Astrocyte (in vitro differentiated cells and primary cell): ENCODE results near the gene SURF4. TPM values are rescaled to one million over a fixed set of nuclear protein-coding genes. Genes with fewer than 3 reads are reported as not detected.

Experiments
- DNase-seq: peaks from one replicate; pipeline ENCODE4 v3.0.0-alpha.2; 2010; ENCODE audit warnings: low read depth
- FAIRE-seq: peaks from 2 replicates; lab custom pipeline; 2011; peaks lifted over from hg19 to GRCh38; lab: Jason Lieb, UNC
- H2AFZ ChIP-seq: 2 replicates; pipeline ENCODE4 v1.6.0; 2012; ENCODE audit warnings: low read depth, low read length, inconsistent platforms
- H3K27ac ChIP-seq: 2 replicates; pipeline ENCODE4 v1.5.1; 2011; ENCODE audit warnings: low read depth, low read length, inconsistent platforms
- H3K27me3 ChIP-seq: 2 replicates; pipeline ENCODE4 v1.6.0; 2011; ENCODE audit warnings: low read length, inconsistent platforms; ENCODE audit not compliant: insufficient read depth
- H3K36me3 ChIP-seq: 2 replicates; pipeline ENCODE4 v1.5.1; 2011; ENCODE audit warnings: low read length, inconsistent platforms; ENCODE audit not compliant: insufficient read depth
- H3K4me1 ChIP-seq: 2 replicates; pipeline ENCODE4 v1.5.1; 2011; ENCODE audit warnings: low read length, inconsistent platforms; ENCODE audit not compliant: insufficient read depth
- H3K4me2 ChIP-seq: 2 replicates; pipeline ENCODE4 v1.6.0; 2012; ENCODE audit warnings: low read length, inconsistent platforms
- H3K4me3 ChIP-seq: 2 replicates; pipeline ENCODE4 v1.5.1; 2011; ENCODE audit warnings: low read depth, mild to moderate bottlenecking, low read length, inconsistent platforms; ENCODE audit not compliant: insufficient read depth
- H3K79me2 ChIP-seq: 2 replicates; pipeline ENCODE4 v1.6.0; 2012; ENCODE audit warnings: mild to moderate bottlenecking, low read length, inconsistent platforms; ENCODE audit not compliant: insufficient read depth
- H3K9ac ChIP-seq: 2 replicates; pipeline ENCODE4 v1.6.0; 2012; ENCODE audit warnings: mild to moderate bottlenecking, low read length, inconsistent platforms
- H3K9me3 ChIP-seq: 2 replicates; pipeline ENCODE4 v1.5.1; 2012; ENCODE audit warnings: low read depth, mild to moderate bottlenecking, low read length, inconsistent platforms; ENCODE audit not compliant: insufficient read depth
- H4K20me1 ChIP-seq: 2 replicates; pipeline ENCODE4 v1.6.0; 2012; ENCODE audit warnings: low read length, inconsistent platforms; ENCODE audit not compliant: insufficient read depth
- H3K27ac Mint-ChIP-seq: one replicate; pipeline ENCODE4 v1.8.0; 2021; ENCODE audit warnings: mild to moderate bottlenecking, mixed read lengths; ENCODE audit not compliant: unreplicated experiment
- H3K27me3 Mint-ChIP-seq: one replicate; pipeline ENCODE4 v1.8.0; 2021; ENCODE audit warnings: low read depth, mixed read lengths; ENCODE audit not compliant: unreplicated experiment
- H3K36me3 Mint-ChIP-seq: one replicate; pipeline ENCODE4 v1.8.0; 2021; ENCODE audit warnings: low read depth, mixed read lengths; ENCODE audit not compliant: unreplicated experiment
- H3K4me1 Mint-ChIP-seq: one replicate; pipeline ENCODE4 v1.8.0; 2021; ENCODE audit warnings: low read depth, mixed read lengths; ENCODE audit not compliant: unreplicated experiment
- H3K4me3 Mint-ChIP-seq: one replicate; pipeline ENCODE4 v1.8.0; 2021; ENCODE audit warnings: mild to moderate bottlenecking, moderate library complexity, mixed read lengths; ENCODE audit not compliant: unreplicated experiment
- H3K9me3 Mint-ChIP-seq: one replicate; pipeline ENCODE4 v1.8.0; 2021; ENCODE audit warnings: mild to moderate bottlenecking, mixed read lengths; ENCODE audit not compliant: unreplicated experiment
- CTCF ChIP-seq: IDR thresholded peaks from 2 replicates; pipeline ENCODE4 v1.5.1; 2011; ENCODE audit warnings: low read depth, mild to moderate bottlenecking, inconsistent platforms, low read length, moderate library complexity; ENCODE audit not compliant: insufficient read depth
- EZH2 ChIP-seq: IDR thresholded peaks from 2 replicates; pipeline ENCODE4 v1.6.1; 2012; ENCODE audit warnings: mild to moderate bottlenecking, low read length, inconsistent platforms; ENCODE audit not compliant: insufficient read depth
- total RNA-seq: library from RNA; stranded (reverse); gene quantifications from 2 replicates; pipeline ENCODE4 v1.2.1, GENCODE V29; 2021

SURF4 gene
- total RNA-seq, 1 donor from 2014 or later: 338 TPM

- H3K36me3 Mint-ChIP-seq: peaks cover 39% of the 10 kb centered on the region
- no peaks in the 10 kb centered on the region for H3K27me3 Mint-ChIP-seq
Observed at GRCh38 chr9:133348718-133349573, 26.9 kb downstream of the SURF4 start.

GRCh38 chr9:133347985-133348717 lies 27.7 kb downstream of the SURF4 start, which contains the start of the genes MED22 and RPL7A:
Gene MED22 (minus strand): TSS chr9:133348131. CDS start chr9:133346662, 1,469 bp downstream.
Gene RPL7A (plus strand): TSS chr9:133348218. CDS start chr9:133348244, 26 bp downstream.
- peaks cover 36% of the 10 kb centered on the region for H3K36me3 Mint-ChIP-seq
- Histone ChIP-seq H3K4me2 (peak within 1 kb of the TSS; percentile 90), H3K36me3 (peaks cover 54% of the 10 kb centered on the region), H3K4me3 (peak within 1 kb of the TSS; percentile 98), H3K9me3 (no peaks in the 10 kb centered on the region), H2AFZ (peak within 1 kb of the TSS; percentile 84), H3K79me2 (peaks cover 59% of the 10 kb centered on the region), H3K9ac (peak within 1 kb of the TSS; percentile 100), H3K27ac (peak within 1 kb of the TSS; percentile 99), H3K27me3 (no peaks in the 10 kb centered on the region), H4K20me1 (peaks cover 71% of the 10 kb centered on the region), H3K4me1 (peaks cover 23% of the 10 kb centered on the region)
- DNase-seq (peak; percentile 90), FAIRE-seq (no peak)
- peak within 1 kb of the TSS; percentile 97 for H3K27ac Mint-ChIP-seq
- peak within 1 kb of the TSS; percentile 93 for H3K4me3 Mint-ChIP-seq
- H3K27me3 Mint-ChIP-seq: no peaks in the 10 kb centered on the region
- peaks cover 23% of the 10 kb centered on the region for H3K4me1 Mint-ChIP-seq
- TF ChIP-seq CTCF (no peak), EZH2 (no peak)
- no peaks in the 10 kb centered on the region for H3K9me3 Mint-ChIP-seq

More at GRCh38 chr9:133348718-133349573, 26.9 kb downstream of the SURF4 start:
- H3K4me3 Mint-ChIP-seq: peak overlapping the region; percentile 93
- Histone ChIP-seq H3K27me3 (no peaks in the 10 kb centered on the region), H4K20me1 (peaks cover 79% of the 10 kb centered on the region), H3K4me1 (peaks cover 23% of the 10 kb centered on the region), H3K36me3 (peaks cover 53% of the 10 kb centered on the region), H3K9ac (peak overlapping the region; percentile 100), H2AFZ (no peak overlapping the region), H3K4me2 (peak overlapping the region; percentile 90), H3K4me3 (peak overlapping the region; percentile 98), H3K27ac (peak overlapping the region; percentile 99), H3K79me2 (peaks cover 59% of the 10 kb centered on the region), H3K9me3 (no peaks in the 10 kb centered on the region)
- H3K4me1 Mint-ChIP-seq: peaks cover 23% of the 10 kb centered on the region
- no peaks in the 10 kb centered on the region for H3K9me3 Mint-ChIP-seq
- FAIRE-seq (no peak), DNase-seq (no peak)
- peak overlapping the region; percentile 97 for H3K27ac Mint-ChIP-seq
- no peak for TF ChIP-seq EZH2
- no peak for TF ChIP-seq CTCF
